Mesodermal cell (in vitro differentiated cells): ENCODE results near the gene RAPGEF5.
A peak's percentile ranks its signal among the peaks of the same experiment; 100 is the strongest.
"Not testable (repeated sequence)": the region's sequence is repeated elsewhere in the genome, so short reads cannot be mapped to it uniquely, and the experiment has no call there.

Experiments used
- H3K27ac ChIP-seq: 2 replicates; pipeline ENCODE4 v1.7.0; 2013; ENCODE audit warnings: mild to moderate bottlenecking, low read depth, low read length, moderate library complexity; ENCODE audit not compliant: severe bottlenecking
- H3K36me3 ChIP-seq: 2 replicates; pipeline ENCODE4 v1.7.1; 2013; ENCODE audit warnings: mild to moderate bottlenecking, low read length, moderate library complexity; ENCODE audit not compliant: control insufficient read depth, insufficient read depth
- H3K4me1 ChIP-seq: one replicate; pipeline ENCODE4 v1.7.1; 2013; ENCODE audit warnings: mild to moderate bottlenecking, low read length; ENCODE audit not compliant: insufficient read depth, control insufficient read depth, poor library complexity, severe bottlenecking
- H3K4me3 ChIP-seq: 2 replicates; pipeline ENCODE4 v1.7.0; 2013; ENCODE audit warnings: low read length, control low read depth, mild to moderate bottlenecking; ENCODE audit not compliant: insufficient read depth, poor library complexity, severe bottlenecking; ENCODE audit errors: extremely low read depth
- H3K9me3 ChIP-seq: 2 replicates; pipeline ENCODE4 v1.7.1; 2013; ENCODE audit warnings: mild to moderate bottlenecking, low read length, moderate library complexity; ENCODE audit not compliant: control insufficient read depth
- WGBS, 2 experiments: methylation state at CpG; one replicate each; pipeline ENCODE4 v1.1.5; 2013; ENCODE audit warnings: missing lambda C conversion rate in 2 of 2; ENCODE audit not compliant: insufficient coverage in 2 of 2; 5-methylcytosine and 5-hydroxymethylcytosine counted together

The RAPGEF5 gene

DNA sequence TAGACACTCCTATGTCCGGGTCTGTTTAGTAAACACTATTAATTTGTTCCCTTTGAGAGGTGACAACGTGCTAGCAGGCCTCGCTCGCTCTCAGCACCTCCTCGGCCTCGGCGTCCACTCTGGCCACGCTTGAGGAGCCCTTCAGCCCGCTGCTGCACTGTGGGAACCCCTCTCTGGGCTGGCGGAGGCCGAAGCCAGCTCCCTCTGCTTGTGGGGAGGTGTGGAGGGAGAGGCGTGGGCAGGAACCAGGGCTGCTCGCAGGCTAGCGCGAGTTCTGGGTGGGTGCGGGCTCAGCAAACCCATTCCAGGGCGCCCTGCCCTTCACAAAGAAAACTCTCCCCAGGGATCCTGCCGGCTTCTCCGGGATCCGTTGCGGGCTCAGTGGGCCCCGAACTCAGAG lies 266.8 kb downstream of the RAPGEF5 start:
- Histone ChIP-seq H3K4me1 (no peaks in the 10 kb centered on the region), H3K9me3 (peaks cover 6% of the 10 kb centered on the region), H3K36me3 (no peaks in the 10 kb centered on the region), H3K27ac (no peak overlapping the region), H3K4me3 (no peak overlapping the region)
- WGBS, 2 experiments: 92 to 94% methylated on average over 12 to 18 of the region's 22 CpGs

DNA sequence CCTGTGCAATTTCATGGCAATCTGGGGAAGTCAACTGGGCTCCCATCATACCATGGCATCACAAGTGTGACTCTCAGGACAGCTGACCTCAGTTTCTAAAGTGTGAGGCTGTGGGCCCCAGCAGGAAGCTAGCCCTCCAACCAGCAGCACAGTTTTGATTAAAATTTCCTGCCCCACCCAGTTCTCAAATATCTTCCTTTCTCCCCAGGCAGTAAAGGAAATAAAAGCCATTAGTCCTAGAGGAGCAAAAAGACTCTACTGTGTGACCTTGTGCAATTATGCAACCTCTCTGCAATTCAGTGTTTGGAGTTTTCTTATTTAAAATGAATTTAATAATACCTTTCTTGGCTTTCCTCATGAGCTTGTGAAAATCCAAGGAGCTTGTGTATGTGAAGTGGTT lies 268.1 kb downstream of the RAPGEF5 start:
- no peaks in the 10 kb centered on the region for H3K36me3 ChIP-seq
- H3K9me3 ChIP-seq: peaks cover 6% of the 10 kb centered on the region
- no peak overlapping the region for H3K4me3 ChIP-seq
- H3K4me1 ChIP-seq: no peaks in the 10 kb centered on the region
- H3K27ac ChIP-seq: no peak overlapping the region

DNA sequence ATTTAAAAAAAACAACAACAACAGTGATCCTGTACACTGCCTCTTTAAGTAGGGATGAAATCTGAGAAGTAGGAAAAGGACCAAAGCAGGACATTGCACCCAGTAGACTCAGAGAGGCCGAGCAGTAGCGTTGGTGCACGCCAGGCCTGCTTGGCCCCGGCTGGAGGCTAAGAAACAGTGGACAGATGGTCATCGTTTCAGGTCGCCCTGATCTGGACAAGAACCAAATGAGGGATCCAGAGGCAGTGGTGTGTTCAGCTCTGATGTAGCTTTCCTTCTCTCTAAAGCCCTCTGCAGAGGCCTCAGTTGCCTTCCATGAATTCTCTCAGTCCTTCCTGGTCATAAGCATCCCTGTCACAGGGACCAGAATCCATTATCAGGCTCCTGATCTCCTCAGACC lies 269.1 kb downstream of the RAPGEF5 start:
- Histone ChIP-seq H3K9me3 (peaks cover 6% of the 10 kb centered on the region), H3K4me1 (no peaks in the 10 kb centered on the region), H3K27ac (no peak overlapping the region), H3K4me3 (no peak overlapping the region), H3K36me3 (no peaks in the 10 kb centered on the region)
- WGBS, 2 experiments: 76 to 82% methylated on average over 6 of the region's 6 CpGs

DNA sequence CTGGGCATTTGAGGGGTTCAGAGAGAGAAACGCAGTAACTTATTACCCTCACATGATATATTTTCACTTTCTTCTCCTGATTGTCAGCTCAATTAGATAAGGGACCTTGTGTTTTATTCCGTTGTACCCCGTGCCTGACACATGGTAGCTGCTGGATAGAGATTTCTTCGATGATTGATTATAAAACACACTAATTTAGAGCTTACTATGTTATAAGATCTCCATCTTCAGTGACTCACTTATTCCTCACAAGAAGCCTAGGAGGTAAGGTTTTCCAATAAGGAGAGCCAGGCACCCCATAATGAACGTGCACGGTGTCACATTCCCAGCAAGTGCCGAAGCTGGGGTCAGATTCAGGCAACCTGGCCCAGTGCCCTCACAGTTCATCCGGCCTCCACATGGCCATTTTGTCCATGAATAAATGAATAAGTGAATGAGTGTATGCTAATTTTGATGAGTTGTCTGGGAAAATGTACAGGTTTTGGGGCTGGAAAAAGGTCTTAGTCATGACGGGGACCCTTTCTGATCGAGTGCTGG lies 273.2 kb downstream of the RAPGEF5 start:
- Histone ChIP-seq H3K9me3 (no peaks in the 10 kb centered on the region), H3K4me3 (peak overlapping the region; percentile 52), H3K4me1 (no peaks in the 10 kb centered on the region), H3K36me3 (no peaks in the 10 kb centered on the region), H3K27ac (no peak overlapping the region)
- 89 to 90% methylated on average over 6 of the region's 10 CpGs for WGBS, 2 experiments

DNA sequence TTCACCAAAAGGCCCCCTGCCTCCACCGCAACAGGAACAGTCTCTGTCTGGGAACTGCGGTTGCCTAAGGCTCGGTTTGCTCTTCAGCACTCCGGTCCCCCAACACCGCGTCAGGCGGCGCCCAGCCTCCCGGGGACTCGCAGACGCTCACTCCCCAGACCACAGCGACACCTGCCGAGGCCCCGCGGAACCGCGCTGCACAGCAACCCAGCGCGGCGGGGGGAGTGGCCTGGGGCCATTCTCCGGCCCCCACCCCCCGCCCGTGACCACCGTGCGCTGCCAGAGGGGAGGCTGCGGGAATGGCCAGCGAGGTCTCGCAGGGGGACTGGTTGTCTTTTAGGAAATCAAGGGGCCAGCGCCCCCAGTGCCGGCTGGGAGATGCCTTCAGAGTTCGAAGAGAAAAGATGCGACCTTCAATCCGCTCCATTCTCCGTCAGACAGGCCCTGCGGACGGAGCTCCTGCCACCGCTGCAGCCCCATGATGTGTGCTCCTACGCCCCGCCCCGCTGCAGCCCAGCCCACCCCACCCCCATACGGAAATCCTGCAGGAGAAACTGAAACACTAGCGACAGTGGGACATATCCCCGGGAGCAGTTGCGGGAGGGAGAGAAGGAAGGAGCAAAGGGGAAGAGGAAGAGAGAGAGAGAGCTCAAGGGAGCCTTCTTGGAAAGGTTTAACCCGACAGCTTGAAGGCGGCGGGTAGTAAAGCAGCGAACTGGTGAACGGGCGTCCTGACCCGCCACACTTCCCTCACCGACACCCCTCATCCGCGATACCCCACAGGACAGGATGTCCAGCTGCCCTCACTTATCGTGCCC lies 273.9 kb downstream of the RAPGEF5 start:
- Histone ChIP-seq H3K36me3 (no peaks in the 10 kb centered on the region), H3K27ac (peak overlapping the region; percentile 66), H3K4me3 (peak overlapping the region; percentile 52), H3K4me1 (no peaks in the 10 kb centered on the region), H3K9me3 (no peaks in the 10 kb centered on the region)
- 1 to 2% methylated on average over 39 to 42 of the region's 55 CpGs for WGBS, 2 experiments

DNA sequence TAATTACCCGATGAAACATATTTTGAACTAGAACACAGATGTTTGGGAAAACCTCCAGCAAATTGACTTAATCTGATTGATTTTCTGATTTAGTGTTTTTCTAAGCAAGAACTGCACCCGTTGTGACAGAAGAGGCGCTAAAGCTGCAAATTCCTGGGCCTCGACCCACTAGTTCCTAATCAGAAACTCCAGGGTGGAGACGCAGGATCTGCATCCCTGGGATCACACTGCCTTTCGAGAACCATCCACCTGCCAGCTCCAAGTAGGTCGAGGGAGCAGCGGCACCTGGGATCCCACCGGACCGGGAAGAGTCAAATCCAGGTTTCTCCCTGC lies 274.4 kb downstream of the RAPGEF5 start:
- no peak overlapping the region for H3K27ac ChIP-seq

DNA sequence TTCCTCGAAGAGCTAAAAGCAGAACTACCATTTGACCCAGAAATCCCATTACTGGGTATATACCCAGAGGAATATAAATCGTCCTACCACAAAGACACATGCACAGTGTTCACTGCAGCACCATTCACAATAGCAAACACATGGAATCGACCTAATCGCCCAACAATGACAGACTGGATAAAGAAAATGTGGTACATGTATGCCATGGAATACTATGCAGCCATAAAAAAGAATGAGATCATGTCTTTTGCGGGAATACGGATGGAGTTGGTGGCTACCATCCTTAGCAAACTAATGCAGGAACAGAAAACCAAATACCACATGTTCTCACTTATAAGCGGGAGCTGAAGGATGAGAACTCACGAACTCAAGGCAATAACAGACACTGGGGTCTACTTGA lies 276.7 kb downstream of the RAPGEF5 start:
- H3K4me1 ChIP-seq, H3K4me3 ChIP-seq: not testable (repeated sequence)
- WGBS, 2 experiments: 94% methylated on average over 6 of the region's 8 CpGs; no CpG with 5 or more reads in 1 of the 2 experiments

More for the DNA sequence above, 274.4 kb downstream of the RAPGEF5 start:
- Histone ChIP-seq H3K36me3 (no peaks in the 10 kb centered on the region), H3K9me3 (no peaks in the 10 kb centered on the region), H3K4me1 (no peaks in the 10 kb centered on the region), H3K4me3 (peak overlapping the region; percentile 52)
- WGBS, 2 experiments: 12 to 15% methylated on average over 8 to 10 of the region's 10 CpGs

DNA sequence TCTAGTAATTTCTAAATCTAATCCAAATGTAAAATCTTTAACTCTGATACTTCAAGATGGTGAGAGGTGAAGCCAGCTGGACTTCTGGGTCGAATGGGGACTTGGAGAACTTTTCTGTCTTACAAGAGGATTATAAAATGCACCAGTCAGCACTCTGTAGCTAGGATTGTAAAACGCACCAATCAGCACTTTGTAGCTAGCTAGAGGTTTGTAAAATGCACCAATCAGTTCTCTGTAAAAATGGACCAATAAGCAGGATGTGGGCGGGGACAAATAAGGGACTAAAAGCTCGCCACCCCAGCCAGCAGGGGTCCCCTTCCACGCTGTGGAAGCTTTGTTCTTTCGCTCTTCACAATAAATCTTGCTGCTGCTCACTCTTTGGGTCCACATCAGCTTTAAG lies 278.1 kb downstream of the RAPGEF5 start:
- H3K4me1 ChIP-seq, H3K4me3 ChIP-seq, H3K36me3 ChIP-seq, H3K27ac ChIP-seq, H3K9me3 ChIP-seq: not testable (repeated sequence)
- 85 to 88% methylated on average over 6 of the region's 6 CpGs for WGBS, 2 experiments

More for the DNA sequence above, 276.7 kb downstream of the RAPGEF5 start:
- not testable (repeated sequence) for H3K27ac ChIP-seq, H3K9me3 ChIP-seq, H3K36me3 ChIP-seq

DNA sequence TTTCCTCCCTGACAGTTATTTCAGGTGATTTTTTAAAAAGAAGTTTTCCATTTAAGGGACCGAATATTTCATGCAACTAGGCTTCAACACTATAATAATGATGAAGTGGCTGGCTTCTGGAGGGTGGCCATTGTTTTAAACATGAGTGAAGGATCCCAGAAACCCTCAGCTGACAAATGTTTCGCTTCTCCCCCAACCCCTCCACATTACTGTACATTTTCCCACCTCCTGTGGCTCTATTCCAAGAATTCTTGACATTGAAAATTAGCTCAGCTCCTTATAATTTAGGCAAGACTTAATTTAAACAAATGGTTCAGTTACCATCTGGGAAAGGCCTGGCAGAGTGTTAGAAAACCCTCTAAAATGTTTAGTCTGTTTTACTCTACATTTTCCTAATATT lies 281.4 kb downstream of the RAPGEF5 start:
- Histone ChIP-seq H3K9me3 (no peaks in the 10 kb centered on the region), H3K4me3 (no peak overlapping the region), H3K36me3 (no peaks in the 10 kb centered on the region), H3K4me1 (no peaks in the 10 kb centered on the region), H3K27ac (no peak overlapping the region)
- WGBS, 2 experiments: 100% methylated on average over 1 of the region's 2 CpGs

DNA sequence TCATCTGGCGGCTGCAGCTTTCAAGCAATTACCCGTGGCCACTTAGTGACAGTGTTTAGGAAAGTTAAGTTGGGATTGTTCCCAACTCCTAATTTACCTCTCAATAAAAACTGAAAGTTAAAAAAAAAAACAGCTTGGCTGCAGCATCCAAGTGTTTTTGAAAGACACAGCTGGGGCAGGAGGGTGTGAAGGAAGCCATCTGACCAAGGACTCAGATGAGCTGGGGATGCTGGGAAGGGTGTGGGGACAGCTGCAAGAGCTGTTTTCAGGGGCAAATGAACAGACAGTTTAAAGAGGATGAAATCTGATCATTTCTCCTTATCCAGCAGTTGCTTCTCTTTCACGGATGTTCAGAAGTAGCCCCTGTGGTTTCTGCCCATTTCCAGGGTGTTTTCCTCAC lies 282.1 kb downstream of the RAPGEF5 start:
- H3K4me3 ChIP-seq: no peak overlapping the region
- no peaks in the 10 kb centered on the region for H3K4me1 ChIP-seq
- WGBS, 2 experiments: 90% methylated on average over 1 of the region's 3 CpGs; no CpG with 5 or more reads in 1 of the 2 experiments
- no peak overlapping the region for H3K27ac ChIP-seq
- H3K36me3 ChIP-seq: no peaks in the 10 kb centered on the region
- H3K9me3 ChIP-seq: no peaks in the 10 kb centered on the region
